Psoas muscle (tissue), 8 donors: ENCODE measurements around the gene PTBP3. TPM values are rescaled to one million over a fixed set of nuclear protein-coding genes. Genes with fewer than 3 reads are reported as not detected.

Experiments
- ATAC-seq, 4 donors: fragments of 200-7000 bp; cut with Tn5 transposase; one replicate each; pipeline ENCODE4 v1.9.1; 2020; ENCODE audit warnings: moderate library complexity in 3 of 4, mild to moderate bottlenecking in 2 of 4
- DNase-seq, 2 donors: peaks; one replicate each; pipeline ENCODE4 v3.0.0-alpha.2; 2020
- H3K27ac ChIP-seq: fragments of 200-600 bp; one replicate; pipeline ENCODE4 v1.8.0; 2022
- H3K27me3 ChIP-seq, 3 donors: fragments of 200-600 bp in 1 of 3; one replicate each; pipeline versions ENCODE4 v1.6.1 to v1.8.0; 2013 to 2022; ENCODE audit warnings: low read length in 2 of 3, mild to moderate bottlenecking in 2 of 3, moderate library complexity in 1 of 3; ENCODE audit not compliant: insufficient read depth in 3 of 3
- H3K36me3 ChIP-seq, 2 donors: fragments of 200-600 bp in 1 of 2; one replicate each; pipeline versions ENCODE4 v1.6.1 to v1.8.0; 2013 to 2022; ENCODE audit warnings: low read depth in 1 of 2, mild to moderate bottlenecking in 1 of 2, moderate library complexity in 1 of 2; ENCODE audit not compliant: insufficient read depth in 1 of 2
- H3K4me1 ChIP-seq: fragments of 200-600 bp; one replicate; pipeline ENCODE4 v1.8.0; 2022
- H3K4me3 ChIP-seq: fragments of 200-600 bp; one replicate; pipeline ENCODE4 v1.8.0; 2022; ENCODE audit warnings: mild to moderate bottlenecking
- H3K9me3 ChIP-seq: fragments of 200-600 bp; one replicate; pipeline ENCODE4 v1.8.0; 2022
- WGBS, 3 donors: extraction: QIAGEN DNeasy Blood & Tissue Kit; methylation state at CpG; one replicate each; pipeline versions ENCODE4 v1.1.6 to v1.1.7; 2013; 5-methylcytosine and 5-hydroxymethylcytosine counted together
- intact Hi-C, 2 donors: fragments of 100-400 bp; cut with DNase I; formaldehyde crosslinking; loops; one replicate each; pipeline versions ENCODE4 v1.11.0 to v1.14.2; 2022
- polyA plus RNA-seq, 3 donors: library from polyadenylated mRNA; stranded (reverse); fragments of 200-250 nt; gene quantifications; one replicate each; pipeline ENCODE4 v1.2.3, GENCODE V29; 2013
- total RNA-seq, 4 donors: library from RNA; stranded (reverse); fragmentation: NEBNext Ultra II Directional in 2 of 4; extraction: Animal tissue kit (Norgen Biotek cat#: 25700) in 2 of 4; gene quantifications; one replicate each; pipeline versions ENCODE4 v1.2.1 to v1.2.4, GENCODE V29; 2021 to 2023
- TF ChIP-seq, protein P1 (sequence below): fragments of 200-600 bp; IDR thresholded peaks from one replicate; pipeline ENCODE4 v1.8.0; 2022; ENCODE audit warnings: antibody characterized with exemption
- donor health status: healthy with polysubstance abuse.
- donor health status: DM: no; HTN: no; CAD: no; lungs with moderate emphysema.
- donor health status: Bipolar disorder and iron deficiency.
- donor health status: healthy.
- donor health status: DM: yes; HTN: yes; CAD: no.
- donor health status: DM: no; HTN: no; CAD: no.
- donor health status: DM: no; HTN: no; CAD: no.
- donor health status: DM: yes; HTN: yes; CAD: no.

PTBP3 gene
- total and polyA plus RNA-seq, 7 donors: 2.8 to 26.9 (median 9.1) TPM

DNA sequence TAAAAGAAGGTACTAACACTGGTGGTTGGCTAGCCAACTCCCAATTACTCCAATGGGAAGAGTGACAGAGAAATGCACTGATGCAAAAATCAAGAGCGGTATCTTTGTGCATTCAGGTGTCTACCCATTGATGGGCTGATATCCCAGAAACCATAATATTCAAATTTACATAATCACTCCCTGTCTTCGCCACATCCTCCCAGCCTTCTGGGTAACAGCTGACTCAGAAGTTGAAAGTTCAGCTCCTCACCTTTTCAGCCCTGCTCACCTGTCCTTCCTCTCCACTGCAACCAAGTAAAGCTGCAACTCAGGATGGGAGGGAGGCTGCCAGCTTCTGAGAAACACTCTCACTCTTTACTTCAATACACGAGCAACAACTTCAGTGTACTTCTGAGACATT, 165.2 kb downstream of the PTBP3 start:
- peaks cover 0 to 2% of the 10 kb centered on the region in 2 donors for H3K36me3 ChIP-seq
- WGBS, 3 donors: 65 to 91% (median 72%) methylated on average over 3 of the region's 3 CpGs
- H3K4me3 ChIP-seq: no peak overlapping the region
- intact Hi-C loops: loop anchor here in 1 of 2 donors (10.0 kb wide), 1 partner anchor 167 kb away; the partner anchor contains the start of gene PTBP3
- TF ChIP-seq, protein P1, sequence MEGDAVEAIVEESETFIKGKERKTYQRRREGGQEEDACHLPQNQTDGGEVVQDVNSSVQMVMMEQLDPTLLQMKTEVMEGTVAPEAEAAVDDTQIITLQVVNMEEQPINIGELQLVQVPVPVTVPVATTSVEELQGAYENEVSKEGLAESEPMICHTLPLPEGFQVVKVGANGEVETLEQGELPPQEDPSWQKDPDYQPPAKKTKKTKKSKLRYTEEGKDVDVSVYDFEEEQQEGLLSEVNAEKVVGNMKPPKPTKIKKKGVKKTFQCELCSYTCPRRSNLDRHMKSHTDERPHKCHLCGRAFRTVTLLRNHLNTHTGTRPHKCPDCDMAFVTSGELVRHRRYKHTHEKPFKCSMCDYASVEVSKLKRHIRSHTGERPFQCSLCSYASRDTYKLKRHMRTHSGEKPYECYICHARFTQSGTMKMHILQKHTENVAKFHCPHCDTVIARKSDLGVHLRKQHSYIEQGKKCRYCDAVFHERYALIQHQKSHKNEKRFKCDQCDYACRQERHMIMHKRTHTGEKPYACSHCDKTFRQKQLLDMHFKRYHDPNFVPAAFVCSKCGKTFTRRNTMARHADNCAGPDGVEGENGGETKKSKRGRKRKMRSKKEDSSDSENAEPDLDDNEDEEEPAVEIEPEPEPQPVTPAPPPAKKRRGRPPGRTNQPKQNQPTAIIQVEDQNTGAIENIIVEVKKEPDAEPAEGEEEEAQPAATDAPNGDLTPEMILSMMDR: no peak
- DNase-seq: no peak
- no peak overlapping the region for H3K27ac ChIP-seq
- H3K9me3 ChIP-seq: no peaks in the 10 kb centered on the region
- ATAC-seq: no peak
- H3K4me1 ChIP-seq: peaks cover 5% of the 10 kb centered on the region
- no peaks in the 10 kb centered on the region for H3K27me3 ChIP-seq

Other genes with a start within 250 kb of the PTBP3 start
- gene SUSD1, start 158.3 kb downstream of the PTBP3 start, total RNA-seq: 1 to 10 TPM; 1.7 to 2.9 (median 2.2) TPM
- 1 to 10 TPM in 2 of 3 donors, under 1 TPM in 1; 0.42 to 3.4 (median 1.3) TPM for gene SUSD1, start 158.3 kb downstream of the PTBP3 start, polyA plus RNA-seq
- 100 to 1,000 TPM in 1 of 4 donors, 10 to 100 TPM in 3; 86.8 to 119 (median 95.3) TPM for gene HSDL2, start 46.5 kb upstream of the PTBP3 start, total RNA-seq
- 10 to 100 TPM; 62.1 to 66.2 (median 64.9) TPM for gene HSDL2, start 46.5 kb upstream of the PTBP3 start, polyA plus RNA-seq
- gene KIAA1958, start 153.2 kb upstream of the PTBP3 start, total RNA-seq: 1 to 10 TPM; 1.5 to 4.1 (median 3.2) TPM
- gene KIAA1958, start 153.2 kb upstream of the PTBP3 start, polyA plus RNA-seq: 1 to 10 TPM in 1 of 3 donors, under 1 TPM in 2; 0.56 to 1.4 (median 0.57) TPM